ENCODE data around the gene MRAP.

The MRAP gene

DNA sequence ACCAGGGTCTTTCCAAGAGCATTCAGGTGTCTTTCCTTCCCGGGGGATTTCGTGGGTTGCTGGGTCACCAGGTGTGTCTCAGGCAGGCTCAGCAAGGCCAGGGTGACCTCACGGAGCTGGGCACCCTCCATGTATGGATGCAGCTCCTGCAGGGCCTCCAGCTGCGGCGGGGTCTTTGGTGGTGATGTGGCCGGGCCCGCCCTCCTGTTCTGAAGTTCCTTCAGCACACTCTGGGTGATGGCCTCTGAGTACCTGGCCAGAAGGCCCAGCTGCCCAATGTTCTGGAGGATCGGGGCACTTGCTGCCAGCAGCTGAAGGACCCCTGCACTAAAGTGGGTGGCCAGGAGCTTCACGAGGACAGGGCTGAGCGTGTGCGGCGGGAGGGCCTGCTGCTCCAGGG lies 48.7 kb downstream of the MRAP start:
- Histone ChIP-seq H3K4me3 (ENCODE audit: severe bottlenecking) (no peak overlapping the region), H3K27ac (ENCODE audit: poor library complexity, severe bottlenecking) (no peak overlapping the region), H3K27me3 (ENCODE audit: insufficient read depth, poor library complexity, severe bottlenecking) (no peaks in the 10 kb centered on the region), H3K36me3 (ENCODE audit: low read depth) (peaks cover 96% of the 10 kb centered on the region), H3K4me1 (ENCODE audit: insufficient read depth, poor library complexity, severe bottlenecking) (no peaks in the 10 kb centered on the region), H3K9me3 (ENCODE audit: severe bottlenecking) (no peaks in the 10 kb centered on the region)
- no peak for DNase-seq (ENCODE audit: low spot score)
- TF ChIP-seq, protein P1, sequence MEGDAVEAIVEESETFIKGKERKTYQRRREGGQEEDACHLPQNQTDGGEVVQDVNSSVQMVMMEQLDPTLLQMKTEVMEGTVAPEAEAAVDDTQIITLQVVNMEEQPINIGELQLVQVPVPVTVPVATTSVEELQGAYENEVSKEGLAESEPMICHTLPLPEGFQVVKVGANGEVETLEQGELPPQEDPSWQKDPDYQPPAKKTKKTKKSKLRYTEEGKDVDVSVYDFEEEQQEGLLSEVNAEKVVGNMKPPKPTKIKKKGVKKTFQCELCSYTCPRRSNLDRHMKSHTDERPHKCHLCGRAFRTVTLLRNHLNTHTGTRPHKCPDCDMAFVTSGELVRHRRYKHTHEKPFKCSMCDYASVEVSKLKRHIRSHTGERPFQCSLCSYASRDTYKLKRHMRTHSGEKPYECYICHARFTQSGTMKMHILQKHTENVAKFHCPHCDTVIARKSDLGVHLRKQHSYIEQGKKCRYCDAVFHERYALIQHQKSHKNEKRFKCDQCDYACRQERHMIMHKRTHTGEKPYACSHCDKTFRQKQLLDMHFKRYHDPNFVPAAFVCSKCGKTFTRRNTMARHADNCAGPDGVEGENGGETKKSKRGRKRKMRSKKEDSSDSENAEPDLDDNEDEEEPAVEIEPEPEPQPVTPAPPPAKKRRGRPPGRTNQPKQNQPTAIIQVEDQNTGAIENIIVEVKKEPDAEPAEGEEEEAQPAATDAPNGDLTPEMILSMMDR (IDR thresholded peaks at IDR 0.05; ENCODE audit: poor library complexity, severe bottlenecking) = no peak
- ATAC-seq (ENCODE audit: low read depth) = no peak

DNA sequence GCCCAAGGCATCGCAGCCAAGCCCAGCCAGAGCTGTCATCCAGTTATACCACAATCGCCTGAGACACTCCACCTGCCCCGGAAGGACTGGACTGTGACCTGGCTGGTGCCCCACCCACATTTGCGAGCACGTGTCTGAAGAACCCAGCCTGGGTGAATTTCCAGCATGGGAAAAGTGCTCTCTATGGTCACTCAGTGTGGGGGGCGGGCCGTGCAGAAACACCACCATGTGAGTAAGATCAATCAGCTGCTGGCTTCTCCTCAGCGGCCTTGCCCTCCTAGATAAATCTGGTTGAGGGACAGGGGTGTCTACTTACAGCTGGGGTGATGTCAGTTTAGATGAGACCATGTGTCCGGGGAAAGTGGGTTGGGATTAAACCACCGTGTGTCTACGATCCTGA lies 49.3 kb downstream of the MRAP start:
- H3K27ac ChIP-seq (ENCODE audit: poor library complexity, severe bottlenecking) = no peak overlapping the region
- H3K36me3 ChIP-seq (ENCODE audit: low read depth) = peaks cover 98% of the 10 kb centered on the region
- DNase-seq (ENCODE audit: low spot score) = no peak
- no peaks in the 10 kb centered on the region for H3K9me3 ChIP-seq (ENCODE audit: severe bottlenecking)
- no peak overlapping the region for H3K4me3 ChIP-seq (ENCODE audit: severe bottlenecking)
- TF ChIP-seq, protein P1 (IDR thresholded peaks at IDR 0.05; ENCODE audit: poor library complexity, severe bottlenecking) = no peak
- no peak for ATAC-seq (ENCODE audit: low read depth)
- H3K4me1 ChIP-seq (ENCODE audit: insufficient read depth, poor library complexity, severe bottlenecking) = no peaks in the 10 kb centered on the region
- H3K27me3 ChIP-seq (ENCODE audit: insufficient read depth, poor library complexity, severe bottlenecking) = no peaks in the 10 kb centered on the region

DNA sequence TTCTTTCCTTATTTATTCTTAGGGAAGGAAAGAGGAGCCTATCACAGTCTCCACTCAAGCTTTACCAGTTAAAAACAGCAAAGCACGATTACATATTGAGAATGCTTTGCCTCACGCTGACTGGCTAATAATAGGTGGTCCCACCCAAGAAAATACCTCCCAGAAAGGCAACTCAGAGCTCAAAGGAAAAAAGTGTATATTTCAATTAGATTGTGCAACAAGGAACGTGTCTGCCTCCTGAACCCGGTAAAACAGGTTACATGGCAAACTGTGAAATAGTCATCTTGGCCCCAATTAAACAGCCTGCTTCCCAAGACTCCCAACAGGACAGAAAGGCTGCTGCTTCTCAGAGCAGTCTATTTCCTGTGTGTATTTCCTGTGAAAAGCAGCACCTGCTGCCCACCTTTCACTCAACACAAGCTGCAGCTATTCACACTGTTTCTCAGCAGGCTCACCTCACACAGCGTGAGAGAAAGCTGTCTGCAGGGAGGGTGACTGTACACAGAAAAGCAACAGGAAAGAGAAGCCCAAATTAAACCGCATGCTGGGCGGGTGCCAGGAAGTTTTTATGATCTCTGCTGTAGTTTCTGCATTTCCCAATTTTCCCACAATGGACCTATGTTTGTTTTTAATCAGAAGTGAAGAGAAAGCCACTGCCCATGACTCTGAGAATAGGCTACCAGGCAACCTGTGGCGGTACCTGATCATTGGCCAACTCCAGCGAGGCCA lies 50.1 kb downstream of the MRAP start:
- DNase-seq (ENCODE audit: low spot score) (no peak), ATAC-seq (ENCODE audit: low read depth) (no peak)
- Histone ChIP-seq H3K4me3 (ENCODE audit: severe bottlenecking) (no peak overlapping the region), H3K9me3 (ENCODE audit: severe bottlenecking) (no peaks in the 10 kb centered on the region), H3K27ac (ENCODE audit: poor library complexity, severe bottlenecking) (no peak overlapping the region), H3K27me3 (ENCODE audit: insufficient read depth, poor library complexity, severe bottlenecking) (no peaks in the 10 kb centered on the region), H3K4me1 (ENCODE audit: insufficient read depth, poor library complexity, severe bottlenecking) (no peaks in the 10 kb centered on the region), H3K36me3 (ENCODE audit: low read depth) (peaks cover 98% of the 10 kb centered on the region)
- TF ChIP-seq, protein P1 (IDR thresholded peaks at IDR 0.05; ENCODE audit: poor library complexity, severe bottlenecking) = no peak

DNA sequence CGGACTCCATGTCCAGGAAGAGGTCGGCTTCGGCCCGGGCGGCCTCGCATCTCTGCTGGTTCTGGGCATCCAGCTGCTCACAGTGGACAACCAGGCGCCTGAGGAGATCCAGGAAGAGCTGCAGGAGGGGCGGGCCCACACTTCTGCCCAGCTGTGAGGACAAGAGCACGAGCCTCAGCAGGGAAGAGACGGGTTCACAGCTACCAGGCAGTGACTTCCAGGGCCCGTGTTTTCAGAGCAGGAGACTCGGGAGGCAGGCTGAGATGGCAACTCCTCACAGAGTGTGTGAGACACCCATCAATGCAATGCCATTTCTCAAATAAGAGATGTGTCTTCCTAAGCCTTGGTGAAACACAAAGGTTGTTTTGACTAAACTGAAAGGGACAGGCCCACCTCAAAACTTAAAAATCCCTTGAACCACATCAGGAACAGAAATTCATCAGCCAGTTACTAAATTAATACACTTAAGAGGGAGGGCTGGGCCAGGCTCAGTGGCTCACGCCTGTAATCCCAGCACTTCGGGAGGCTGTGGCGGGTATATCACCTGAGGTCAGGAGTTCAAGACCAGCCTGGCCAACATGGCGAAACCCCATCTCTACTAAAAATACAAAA lies 50.8 kb downstream of the MRAP start:
- Histone ChIP-seq H3K27ac (ENCODE audit: poor library complexity, severe bottlenecking) (no peak overlapping the region), H3K27me3 (ENCODE audit: insufficient read depth, poor library complexity, severe bottlenecking) (no peaks in the 10 kb centered on the region), H3K9me3 (ENCODE audit: severe bottlenecking) (no peaks in the 10 kb centered on the region), H3K4me3 (ENCODE audit: severe bottlenecking) (no peak overlapping the region), H3K36me3 (ENCODE audit: low read depth) (peaks cover 98% of the 10 kb centered on the region), H3K4me1 (ENCODE audit: insufficient read depth, poor library complexity, severe bottlenecking) (no peaks in the 10 kb centered on the region)
- TF ChIP-seq, protein P1 (IDR thresholded peaks at IDR 0.05; ENCODE audit: poor library complexity, severe bottlenecking) = no peak
- ATAC-seq (ENCODE audit: low read depth) (no peak), DNase-seq (ENCODE audit: low spot score) (no peak)

Measured in RWPE2 (cell line).